Mesodermal cell (in vitro differentiated cells): ENCODE measurements around the gene MAPK4.

Source experiments
- H3K27ac ChIP-seq: 2 replicates; pipeline ENCODE4 v1.7.0; 2013; ENCODE audit warnings: mild to moderate bottlenecking, low read depth, low read length, moderate library complexity; ENCODE audit not compliant: severe bottlenecking
- H3K36me3 ChIP-seq: 2 replicates; pipeline ENCODE4 v1.7.1; 2013; ENCODE audit warnings: mild to moderate bottlenecking, low read length, moderate library complexity; ENCODE audit not compliant: control insufficient read depth, insufficient read depth
- H3K4me1 ChIP-seq: one replicate; pipeline ENCODE4 v1.7.1; 2013; ENCODE audit warnings: mild to moderate bottlenecking, low read length; ENCODE audit not compliant: insufficient read depth, control insufficient read depth, poor library complexity, severe bottlenecking
- H3K4me3 ChIP-seq: 2 replicates; pipeline ENCODE4 v1.7.0; 2013; ENCODE audit warnings: low read length, control low read depth, mild to moderate bottlenecking; ENCODE audit not compliant: insufficient read depth, poor library complexity, severe bottlenecking; ENCODE audit errors: extremely low read depth
- H3K9me3 ChIP-seq: 2 replicates; pipeline ENCODE4 v1.7.1; 2013; ENCODE audit warnings: mild to moderate bottlenecking, low read length, moderate library complexity; ENCODE audit not compliant: control insufficient read depth
- WGBS, 2 experiments: methylation state at CpG; one replicate each; pipeline ENCODE4 v1.1.5; 2013; ENCODE audit warnings: missing lambda C conversion rate in 2 of 2; ENCODE audit not compliant: insufficient coverage in 2 of 2; 5-methylcytosine and 5-hydroxymethylcytosine counted together

The MAPK4 gene

GRCh38 chr18:50719471-50720324 lies 159.8 kb downstream of the MAPK4 start:
- no peaks in the 10 kb centered on the region for H3K36me3 ChIP-seq
- no peak overlapping the region for H3K4me3 ChIP-seq
- H3K9me3 ChIP-seq, result peaks cover 4% of the 10 kb centered on the region
- H3K4me1 ChIP-seq, result peaks cover 2% of the 10 kb centered on the region
- 90 to 95% methylated on average over 6 to 7 of the region's 11 CpGs for WGBS, 2 experiments
- no peak overlapping the region for H3K27ac ChIP-seq

DNA sequence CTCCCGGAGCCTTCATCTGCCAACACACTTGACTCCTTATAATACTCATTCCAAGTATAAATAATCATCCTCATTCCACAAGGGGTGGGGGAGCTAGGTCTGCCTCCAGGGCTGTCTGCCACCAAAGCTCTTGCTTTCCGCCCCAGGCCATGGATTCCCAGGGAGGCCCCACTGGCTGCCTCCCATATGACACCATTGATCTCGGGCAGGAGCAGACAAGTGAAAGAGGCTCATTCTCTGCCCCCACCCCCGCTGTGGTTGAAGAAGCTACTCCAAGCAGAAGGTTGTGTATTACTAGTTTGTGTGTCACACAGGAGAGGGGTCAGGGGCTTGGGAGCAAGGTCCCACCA lies 160.4 kb downstream of the MAPK4 start:
- Histone ChIP-seq H3K27ac (no peak overlapping the region), H3K9me3 (peaks cover 4% of the 10 kb centered on the region), H3K36me3 (no peaks in the 10 kb centered on the region), H3K4me3 (no peak overlapping the region), H3K4me1 (peaks cover 2% of the 10 kb centered on the region)
- 95% methylated on average over 2 to 3 of the region's 4 CpGs for WGBS, 2 experiments

DNA sequence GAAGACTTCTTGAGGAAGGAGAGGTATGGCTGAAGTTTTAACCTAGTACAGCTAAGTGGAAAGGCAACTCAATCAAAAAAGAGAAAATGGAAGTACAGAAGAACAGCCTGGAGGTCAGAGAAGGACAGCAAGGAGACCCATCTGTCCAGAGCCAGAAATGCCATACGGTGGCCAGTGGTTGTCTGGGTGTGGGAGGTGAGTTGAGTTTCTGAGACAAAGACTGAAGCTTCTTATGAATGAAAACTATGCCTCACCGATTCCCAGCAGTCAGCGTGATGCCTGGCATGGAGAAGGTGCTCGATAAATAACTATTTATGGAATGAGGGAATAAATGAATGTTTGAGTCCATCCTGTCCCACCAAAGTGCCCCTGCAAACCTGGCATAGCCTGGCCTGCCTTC lies 161.1 kb downstream of the MAPK4 start:
- WGBS, 2 experiments, result 85 to 91% methylated on average over 2 of the region's 4 CpGs
- Histone ChIP-seq H3K9me3 (no peaks in the 10 kb centered on the region), H3K4me1 (peaks cover 2% of the 10 kb centered on the region), H3K27ac (no peak overlapping the region), H3K4me3 (no peak overlapping the region), H3K36me3 (no peaks in the 10 kb centered on the region)

DNA sequence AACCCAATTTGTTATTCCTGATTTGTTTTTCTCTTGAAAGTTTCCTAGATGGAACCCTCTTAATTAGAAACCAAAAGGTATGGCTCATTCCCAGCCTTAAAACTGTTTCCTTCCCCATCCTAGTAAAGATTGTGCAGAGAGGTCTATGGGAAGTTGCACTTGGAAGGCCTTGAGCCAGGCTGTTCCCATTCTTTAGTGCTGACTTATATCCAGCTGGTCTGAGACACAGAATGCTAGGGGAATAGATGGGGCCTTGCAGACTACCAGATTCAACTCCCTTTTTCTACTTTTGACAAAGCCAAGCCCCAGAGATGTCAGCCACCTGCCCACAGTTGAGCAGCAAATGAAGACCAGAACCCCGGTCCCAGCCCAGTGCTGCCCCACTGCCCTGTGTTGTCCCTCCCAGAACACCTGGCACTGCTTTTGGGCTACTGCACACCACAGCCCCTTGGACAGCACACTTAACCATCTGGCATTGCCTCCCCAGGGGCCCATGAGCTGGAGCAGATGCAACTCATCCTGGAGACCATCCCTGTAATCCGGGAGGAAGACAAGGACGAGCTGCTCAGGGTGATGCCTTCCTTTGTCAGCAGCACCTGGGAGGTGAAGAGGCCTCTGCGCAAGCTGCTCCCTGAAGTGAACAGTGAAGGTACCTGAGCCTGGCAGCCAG lies 161.7 kb downstream of the MAPK4 start:
- 82 to 100% methylated on average over 3 of the region's 4 CpGs for WGBS, 2 experiments
- H3K9me3 ChIP-seq, result no peaks in the 10 kb centered on the region
- H3K4me1 ChIP-seq, result peaks cover 2% of the 10 kb centered on the region
- H3K4me3 ChIP-seq, result no peak overlapping the region
- no peak overlapping the region for H3K27ac ChIP-seq
- no peaks in the 10 kb centered on the region for H3K36me3 ChIP-seq

- no peak overlapping the region for H3K4me3 ChIP-seq
- H3K9me3 ChIP-seq, result no peaks in the 10 kb centered on the region
- H3K27ac ChIP-seq, result no peak overlapping the region
- H3K4me1 ChIP-seq, result no peaks in the 10 kb centered on the region
- WGBS, 2 experiments, result 87 to 90% methylated on average over 3 to 4 of the region's 4 CpGs
- no peaks in the 10 kb centered on the region for H3K36me3 ChIP-seq
Observed at GRCh38 chr18:50722311-50722710, 162.4 kb downstream of the MAPK4 start.

GRCh38 chr18:50724751-50725151 lies 164.9 kb downstream of the MAPK4 start:
- Histone ChIP-seq H3K4me3 (no peak overlapping the region), H3K4me1 (no peaks in the 10 kb centered on the region), H3K27ac (no peak overlapping the region), H3K9me3 (no peaks in the 10 kb centered on the region), H3K36me3 (no peaks in the 10 kb centered on the region)
- 75 to 87% methylated on average over 4 to 5 of the region's 5 CpGs for WGBS, 2 experiments

DNA sequence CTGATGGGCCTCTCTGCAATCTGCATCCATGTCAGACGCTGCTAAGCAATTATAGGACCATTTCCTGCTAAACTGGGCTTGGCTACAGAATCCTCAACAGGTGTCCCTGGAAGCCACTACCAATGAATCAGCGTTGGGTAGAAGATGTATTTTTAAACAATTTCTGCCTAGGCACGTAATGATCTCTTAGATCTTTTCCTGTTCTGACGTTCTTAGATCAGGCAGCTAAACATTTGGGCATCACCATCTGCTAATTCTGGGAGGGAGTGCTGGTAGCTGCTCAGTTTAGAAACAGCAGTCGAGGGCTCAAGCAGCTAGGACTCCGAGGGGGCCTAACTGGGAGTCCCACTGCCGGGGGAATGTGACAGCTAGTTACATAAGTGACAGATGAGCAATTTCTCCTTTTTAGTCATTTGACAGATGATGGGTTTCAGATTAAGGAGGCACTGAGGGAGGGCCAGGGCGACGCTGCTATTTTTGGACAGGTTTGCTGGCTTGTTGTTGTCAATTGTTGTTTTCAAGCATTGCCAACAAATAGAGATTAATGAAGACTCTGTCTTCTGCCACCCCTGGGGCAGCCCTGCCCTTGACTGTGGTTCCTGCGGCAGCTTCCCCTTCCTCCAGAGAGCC lies 167.2 kb downstream of the MAPK4 start:
- no peaks in the 10 kb centered on the region for H3K4me1 ChIP-seq
- H3K9me3 ChIP-seq, result no peaks in the 10 kb centered on the region
- H3K36me3 ChIP-seq, result no peaks in the 10 kb centered on the region
- WGBS, 2 experiments, result 83 to 88% methylated on average over 10 of the region's 10 CpGs
- no peak overlapping the region for H3K4me3 ChIP-seq
- no peak overlapping the region for H3K27ac ChIP-seq

DNA sequence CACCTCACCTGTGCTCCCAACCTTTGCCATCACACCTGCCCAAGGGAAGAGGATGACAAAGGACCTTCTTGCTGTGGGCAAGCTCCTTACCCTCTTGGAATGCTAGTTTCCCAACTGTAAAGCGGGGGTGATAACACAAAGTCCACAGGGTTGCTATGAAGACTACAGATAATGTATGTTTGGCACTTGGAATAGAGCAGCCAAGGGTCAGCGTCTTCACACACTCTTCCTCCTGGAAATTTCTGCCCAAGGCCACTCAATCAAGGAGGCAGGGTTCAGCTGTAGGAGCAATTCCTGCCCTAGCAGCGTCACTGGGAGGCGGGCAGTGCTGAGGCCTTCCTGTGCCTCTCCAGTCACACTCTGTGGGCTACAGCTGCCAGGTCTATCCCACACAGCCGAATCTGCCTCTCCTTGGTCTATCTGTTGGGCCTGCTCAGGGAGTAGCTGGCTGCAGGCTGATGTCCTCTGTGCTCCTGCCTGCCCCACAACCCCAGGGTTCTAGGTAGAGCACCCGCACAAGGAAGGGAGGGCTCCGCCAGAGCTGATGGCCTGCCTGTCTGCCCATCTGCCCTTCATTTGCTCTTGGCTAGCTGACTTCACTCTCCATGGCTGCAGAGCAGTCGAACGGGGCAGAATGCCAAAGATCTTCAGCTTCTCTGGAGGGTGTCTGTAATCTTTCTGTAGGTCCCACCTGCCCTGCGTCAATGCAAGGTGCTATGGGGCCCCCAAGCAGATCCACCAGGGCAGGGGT lies 168.0 kb downstream of the MAPK4 start:
- no peaks in the 10 kb centered on the region for H3K36me3 ChIP-seq
- no peaks in the 10 kb centered on the region for H3K4me1 ChIP-seq
- H3K27ac ChIP-seq, result no peak overlapping the region
- 90 to 93% methylated on average over 7 to 9 of the region's 10 CpGs for WGBS, 2 experiments
- no peaks in the 10 kb centered on the region for H3K9me3 ChIP-seq
- no peak overlapping the region for H3K4me3 ChIP-seq

DNA sequence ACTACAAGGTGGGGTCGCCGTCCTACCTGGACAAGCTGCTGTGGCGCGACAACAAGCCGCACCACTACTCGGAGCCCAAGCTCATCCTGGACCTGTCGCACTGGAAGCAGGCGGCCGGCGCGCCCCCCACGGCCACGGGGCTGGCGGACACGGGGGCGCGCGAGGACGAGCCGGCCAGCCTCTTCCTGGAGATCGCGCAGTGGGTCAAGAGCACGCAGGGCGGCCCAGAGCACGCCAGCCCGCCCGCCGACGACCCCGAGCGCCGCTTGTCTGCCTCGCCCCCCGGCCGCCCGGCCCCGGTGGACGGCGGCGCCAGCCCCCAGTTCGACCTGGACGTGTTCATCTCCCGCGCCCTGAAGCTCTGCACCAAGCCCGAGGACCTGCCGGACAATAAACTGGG lies 169.5 kb downstream of the MAPK4 start:
- no peaks in the 10 kb centered on the region for H3K36me3 ChIP-seq
- 97 to 98% methylated on average over 29 to 35 of the region's 46 CpGs for WGBS, 2 experiments

DNA sequence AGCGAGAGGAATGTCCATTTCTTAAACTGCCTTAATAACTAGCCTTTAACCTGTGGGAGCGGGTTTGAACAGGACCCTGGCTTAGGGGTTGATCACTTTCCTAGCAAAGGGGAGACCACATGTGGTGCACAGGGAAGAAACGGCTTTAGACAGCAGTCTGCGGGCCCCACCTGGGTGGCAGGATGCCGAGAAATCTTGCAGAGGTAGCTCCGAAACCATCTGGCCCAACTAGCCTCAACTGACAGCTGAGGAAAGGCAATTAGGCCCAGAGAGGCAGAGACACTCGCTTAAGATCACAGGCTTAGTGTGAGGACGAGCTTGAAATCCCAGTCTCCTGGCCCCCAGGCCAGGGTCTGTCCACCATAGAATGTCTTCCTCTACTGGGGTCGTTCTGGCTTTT lies 170.1 kb downstream of the MAPK4 start:
- no peak overlapping the region for H3K4me3 ChIP-seq
- no peak overlapping the region for H3K27ac ChIP-seq
- H3K4me1 ChIP-seq, result no peaks in the 10 kb centered on the region
- H3K36me3 ChIP-seq, result no peaks in the 10 kb centered on the region
- H3K9me3 ChIP-seq, result no peaks in the 10 kb centered on the region
- 91 to 94% methylated on average over 8 of the region's 9 CpGs for WGBS, 2 experiments

More for the DNA sequence above, 169.5 kb downstream of the MAPK4 start:
- H3K27ac ChIP-seq, result no peak overlapping the region
- H3K4me3 ChIP-seq, result no peak overlapping the region
- H3K9me3 ChIP-seq, result no peaks in the 10 kb centered on the region
- H3K4me1 ChIP-seq, result no peaks in the 10 kb centered on the region
